DOHH2 (cell line): ENCODE data around the gene FETUB.

ENCODE experiments used
- H3F3A ChIP-seq: fragments of 200-600 bp; sonication (generic), shearing (Covaris generic); 2 replicates; pipeline ENCODE4 v1.6.0; 2016; ENCODE audit warnings: antibody characterized with exemption, mild to moderate bottlenecking; ENCODE audit not compliant: control insufficient read depth, insufficient read depth
- H3K27ac ChIP-seq: fragments of 200-600 bp; sonication (generic); 2 replicates; pipeline ENCODE4 v1.5.1; 2014; ENCODE audit warnings: low read depth, mild to moderate bottlenecking, low read length, moderate library complexity
- H3K27me3 ChIP-seq: fragments of 200-600 bp; sonication (generic); 2 replicates; pipeline ENCODE4 v1.6.1; 2014; ENCODE audit warnings: mild to moderate bottlenecking, low read length, mixed read lengths; ENCODE audit not compliant: control insufficient read depth
- H3K36me3 ChIP-seq: fragments of 200-600 bp; sonication (generic); 2 replicates; pipeline ENCODE4 v1.6.1; 2014; ENCODE audit warnings: mild to moderate bottlenecking, low read length, moderate library complexity, mixed read lengths; ENCODE audit not compliant: control insufficient read depth
- H3K4me1 ChIP-seq: fragments of 200-600 bp; sonication (generic); 2 replicates; pipeline ENCODE4 v1.6.1; 2014; ENCODE audit warnings: mild to moderate bottlenecking, low read length, mixed read lengths; ENCODE audit not compliant: control insufficient read depth
- H3K4me2 ChIP-seq: fragments of 200-600 bp; sonication (generic); 2 replicates; pipeline ENCODE4 v1.6.0; 2014; ENCODE audit warnings: mild to moderate bottlenecking, low read length, moderate library complexity
- H3K4me3 ChIP-seq: fragments of 200-600 bp; sonication (generic); 2 replicates; pipeline ENCODE4 v1.5.1; 2014; ENCODE audit warnings: mild to moderate bottlenecking, low read length, mixed read lengths
- H3K79me2 ChIP-seq: fragments of 200-600 bp; sonication (generic); 2 replicates; pipeline ENCODE4 v1.6.1; 2014; ENCODE audit warnings: mild to moderate bottlenecking, low read length, mixed read lengths; ENCODE audit not compliant: control insufficient read depth
- H3K9me2 ChIP-seq: fragments of 200-600 bp; sonication (generic); replicated peaks from 2 replicates; pipeline ENCODE4 v1.6.1; 2014; ENCODE audit warnings: mild to moderate bottlenecking, low read length, mixed read lengths; ENCODE audit not compliant: control insufficient read depth
- H3K9me3 ChIP-seq: fragments of 200-600 bp; sonication (generic); 2 replicates; pipeline ENCODE4 v1.6.1; 2014; ENCODE audit warnings: antibody characterized with exemption, low read length, mixed read lengths; ENCODE audit not compliant: control insufficient read depth, insufficient read depth
- H4K20me1 ChIP-seq: fragments of 200-600 bp; sonication (generic); 2 replicates; pipeline ENCODE4 v1.6.0; 2014; ENCODE audit warnings: low read depth, mild to moderate bottlenecking, antibody characterized with exemption, low read length, moderate library complexity; ENCODE audit not compliant: control insufficient read depth, insufficient read depth
- CTCF ChIP-seq: fragments of 200-600 bp; sonication (generic); IDR thresholded peaks from one replicate; pipeline ENCODE4 v1.5.1; 2014; ENCODE audit warnings: antibody characterized with exemption, mild to moderate bottlenecking, low read depth, low read length; ENCODE audit not compliant: poor library complexity, severe bottlenecking
- EZH2phosphoT487 ChIP-seq: fragments of 200-600 bp; sonication (generic); IDR thresholded peaks from 2 replicates; pipeline ENCODE4 v1.6.1; 2017; ENCODE audit warnings: borderline replicate concordance, mild to moderate bottlenecking, antibody characterized with exemption, low read length, moderate library complexity, mixed read lengths

The FETUB gene

GRCh38 chr3:186646106-186646505 lies 5.9 kb downstream of the FETUB start:
- Histone ChIP-seq H3K4me2 (no peak overlapping the region), H3F3A (no peaks in the 10 kb centered on the region), H3K4me3 (no peak overlapping the region), H3K27ac (no peak overlapping the region), H3K9me2 (no peaks in the 10 kb centered on the region), H3K27me3 (no peaks in the 10 kb centered on the region), H4K20me1 (no peaks in the 10 kb centered on the region), H3K79me2 (no peaks in the 10 kb centered on the region), H3K9me3 (no peaks in the 10 kb centered on the region), H3K4me1 (peaks cover 25% of the 10 kb centered on the region), H3K36me3 (no peaks in the 10 kb centered on the region)
- no peak for TF ChIP-seq EZH2phosphoT487

- Histone ChIP-seq H3K9me3 (no peaks in the 10 kb centered on the region), H3K4me3 (no peak overlapping the region), H3K27ac (no peak overlapping the region), H4K20me1 (no peaks in the 10 kb centered on the region), H3K4me2 (no peak overlapping the region), H3K9me2 (no peaks in the 10 kb centered on the region), H3F3A (no peaks in the 10 kb centered on the region), H3K27me3 (no peaks in the 10 kb centered on the region), H3K36me3 (no peaks in the 10 kb centered on the region), H3K79me2 (no peaks in the 10 kb centered on the region), H3K4me1 (peaks cover 23% of the 10 kb centered on the region)
- TF ChIP-seq EZH2phosphoT487 (no peak), CTCF (no peak)
Measured at GRCh38 chr3:186646841-186647240, 6.6 kb downstream of the FETUB start.

GRCh38 chr3:186648851-186649250 lies 8.7 kb downstream of the FETUB start:
- H3K27ac ChIP-seq: no peak overlapping the region
- H3K36me3 ChIP-seq: no peaks in the 10 kb centered on the region
- H3K9me2 ChIP-seq: no peaks in the 10 kb centered on the region
- H4K20me1 ChIP-seq: no peaks in the 10 kb centered on the region
- H3F3A ChIP-seq: peaks cover 10% of the 10 kb centered on the region
- H3K9me3 ChIP-seq: no peaks in the 10 kb centered on the region
- no peaks in the 10 kb centered on the region for H3K27me3 ChIP-seq
- no peaks in the 10 kb centered on the region for H3K79me2 ChIP-seq
- H3K4me1 ChIP-seq: peaks cover 23% of the 10 kb centered on the region
- no peak for TF ChIP-seq CTCF
- no peak for TF ChIP-seq EZH2phosphoT487
- no peak overlapping the region for H3K4me2 ChIP-seq
- no peak overlapping the region for H3K4me3 ChIP-seq

GRCh38 chr3:186651678-186652215 lies 11.5 kb downstream of the FETUB start:
- H4K20me1 ChIP-seq: no peaks in the 10 kb centered on the region
- H3K4me2 ChIP-seq: peak overlapping the region; percentile 92
- peaks cover 37% of the 10 kb centered on the region for H3K4me1 ChIP-seq
- no peaks in the 10 kb centered on the region for H3K36me3 ChIP-seq
- H3K27me3 ChIP-seq: no peaks in the 10 kb centered on the region
- no peaks in the 10 kb centered on the region for H3K79me2 ChIP-seq
- no peaks in the 10 kb centered on the region for H3K9me3 ChIP-seq
- TF ChIP-seq EZH2phosphoT487 (no peak), CTCF (no peak)
- H3K9me2 ChIP-seq: no peaks in the 10 kb centered on the region
- H3K4me3 ChIP-seq: peak overlapping the region; percentile 64; the same call in 1 of the 2 replicates
- H3F3A ChIP-seq: peaks cover 10% of the 10 kb centered on the region
- peak overlapping the region; percentile 94 for H3K27ac ChIP-seq
